HepG2 (cell line): ENCODE results near the gene IGFBP6. TPM values are rescaled to one million over a fixed set of nuclear protein-coding genes. Genes with fewer than 3 reads are reported as not detected.

ENCODE experiments used
- ASH2L ChIP-seq: fragments of 300-600, 200-600 bp; sonication (generic); IDR thresholded peaks from 2 replicates; pipeline ENCODE4 v1.7.0; 2017; ENCODE audit warnings: low read depth, mild to moderate bottlenecking, moderate library complexity, mixed read lengths, low read length; ENCODE audit not compliant: insufficient read length
- PATZ1 ChIP-seq: sonication (generic); formaldehyde crosslinking; IDR thresholded peaks from 2 replicates; pipeline ENCODE4 v1.4.0; 2020; ENCODE audit warnings: missing genetic modification reagents
- RCOR2 ChIP-seq: IDR thresholded peaks from 2 replicates; pipeline ENCODE4 v1.6.1; 2016; ENCODE audit warnings: missing biosample characterization, missing genetic modification reagents
- RFX1 ChIP-seq: fragments of 450-650 bp; IDR thresholded peaks from 2 replicates; pipeline ENCODE4 v1.6.1; 2017
- SNAPC4 ChIP-seq: sonication (generic); formaldehyde crosslinking; IDR thresholded peaks from 2 replicates; pipeline ENCODE4 v1.4.0; 2020; ENCODE audit warnings: mild to moderate bottlenecking, missing genetic modification reagents
- SP5 ChIP-seq: IDR thresholded peaks from 2 replicates; pipeline ENCODE4 v1.6.1; 2016; ENCODE audit warnings: low read depth, borderline replicate concordance
- TAF1 ChIP-seq: sonication (generic); formaldehyde crosslinking; IDR thresholded peaks from 2 replicates; pipeline ENCODE4 v1.4.0; 2020; ENCODE audit warnings: missing genetic modification reagents
- ZFYVE20 ChIP-seq: sonication (generic); formaldehyde crosslinking; IDR thresholded peaks from 2 replicates; pipeline ENCODE4 v1.8.0; 2023; ENCODE audit warnings: low read depth, mild to moderate bottlenecking, moderate library complexity, missing genetic modification reagents, borderline replicate concordance
- ZNF24 ChIP-seq: fragments of 450-650 bp; IDR thresholded peaks from 2 replicates; pipeline ENCODE4 v1.6.1; 2017; ENCODE audit warnings: antibody characterized with exemption, mild to moderate bottlenecking
- ZNF335 ChIP-seq: sonication (generic); formaldehyde crosslinking; IDR thresholded peaks from 2 replicates; pipeline ENCODE4 v1.4.0; 2020; ENCODE audit warnings: missing genetic modification reagents
- ZNF34 ChIP-seq: sonication (generic); formaldehyde crosslinking; IDR thresholded peaks from 2 replicates; pipeline ENCODE4 v1.4.0; 2020; ENCODE audit warnings: mild to moderate bottlenecking, missing genetic modification reagents, borderline replicate concordance
- ZNF530 ChIP-seq: sonication (generic); formaldehyde crosslinking; IDR thresholded peaks from 2 replicates; pipeline ENCODE4 v1.5.0; 2020; ENCODE audit warnings: low read depth, mild to moderate bottlenecking, missing genetic modification reagents
- polyA plus RNA-seq, 8 experiments: library from polyadenylated mRNA; depleted of rRNA in 3 of 8; stranded (reverse) in 7 of 8; unstranded in 1 of 8; fragments of >200 nt; fragmentation: Illumina TruSeq in 4 of 8; extraction: Trizol in 4 of 8; gene quantifications; 2 replicates each; pipeline versions ENCODE4 v1.2.1 to v1.2.3, GENCODE V29; 2011 to 2016; ENCODE audit warnings: low read depth in 4 of 8, missing spikeins in 1 of 8, mixed read lengths in 1 of 8; ENCODE audit not compliant: insufficient read depth in 1 of 8
- total RNA-seq, 5 experiments: library from RNA; depleted of rRNA; stranded (reverse); fragments of >200 nt; fragmentation: Illumina TruSeq; extraction: Trizol; gene quantifications; 2 replicates each; pipeline ENCODE4 v1.2.3, GENCODE V29; 2016; ENCODE audit warnings: low read depth in 1 of 5
- TF ChIP-seq, protein P1 (sequence below): sonication (generic); formaldehyde crosslinking; IDR thresholded peaks from 2 replicates; pipeline ENCODE4 v1.8.0; 2022; ENCODE audit warnings: mild to moderate bottlenecking, missing genetic modification reagents, moderate library complexity
- TF ChIP-seq, protein P2 (sequence below): sonication (generic); formaldehyde crosslinking; conservative IDR thresholded peaks from 2 replicates; pipeline ENCODE4 v1.4.0; 2020; ENCODE audit warnings: mild to moderate bottlenecking, missing genetic modification reagents, moderate library complexity
- TF ChIP-seq, protein P3 (sequence below): sonication (generic); formaldehyde crosslinking; IDR thresholded peaks from 2 replicates; pipeline ENCODE4 v1.4.0; 2020; ENCODE audit warnings: low read depth, mild to moderate bottlenecking, missing genetic modification reagents

Gene IGFBP6
- total and polyA plus RNA-seq, 2 of the 13 experiments (the other 11 are each of a cell fraction or from before 2014, with no cell fraction given) = 3.9 to 25.2 TPM

GRCh38 chr12:53099071-53099882, 1.8 kb downstream of the IGFBP6 start (continued):
- TF ChIP-seq, protein P1, sequence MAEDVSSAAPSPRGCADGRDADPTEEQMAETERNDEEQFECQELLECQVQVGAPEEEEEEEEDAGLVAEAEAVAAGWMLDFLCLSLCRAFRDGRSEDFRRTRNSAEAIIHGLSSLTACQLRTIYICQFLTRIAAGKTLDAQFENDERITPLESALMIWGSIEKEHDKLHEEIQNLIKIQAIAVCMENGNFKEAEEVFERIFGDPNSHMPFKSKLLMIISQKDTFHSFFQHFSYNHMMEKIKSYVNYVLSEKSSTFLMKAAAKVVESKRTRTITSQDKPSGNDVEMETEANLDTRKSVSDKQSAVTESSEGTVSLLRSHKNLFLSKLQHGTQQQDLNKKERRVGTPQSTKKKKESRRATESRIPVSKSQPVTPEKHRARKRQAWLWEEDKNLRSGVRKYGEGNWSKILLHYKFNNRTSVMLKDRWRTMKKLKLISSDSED (CRISPR knock-in tag) = no peak
- TF ChIP-seq RCOR2 (peak; percentile 64; the same call in 1 of the 2 replicates), ZNF34 (CRISPR knock-in tag) (no peak), TAF1 (CRISPR knock-in tag) (0 out of 2 replicates have a peak, but pooled peaks have one; percentile 22), RFX1 (no peak), ASH2L (peak; percentile 37), ZFYVE20 (no peak), SP5 (peak; percentile 57; the same call in 1 of the 2 replicates), ZNF530 (no peak), ZNF335 (CRISPR knock-in tag) (0 out of 2 replicates have a peak, but pooled peaks have one; percentile 41), SNAPC4 (no peak), PATZ1 (CRISPR knock-in tag) (peak; percentile 98), ZNF24 (no peak)
- TF ChIP-seq, protein P2, sequence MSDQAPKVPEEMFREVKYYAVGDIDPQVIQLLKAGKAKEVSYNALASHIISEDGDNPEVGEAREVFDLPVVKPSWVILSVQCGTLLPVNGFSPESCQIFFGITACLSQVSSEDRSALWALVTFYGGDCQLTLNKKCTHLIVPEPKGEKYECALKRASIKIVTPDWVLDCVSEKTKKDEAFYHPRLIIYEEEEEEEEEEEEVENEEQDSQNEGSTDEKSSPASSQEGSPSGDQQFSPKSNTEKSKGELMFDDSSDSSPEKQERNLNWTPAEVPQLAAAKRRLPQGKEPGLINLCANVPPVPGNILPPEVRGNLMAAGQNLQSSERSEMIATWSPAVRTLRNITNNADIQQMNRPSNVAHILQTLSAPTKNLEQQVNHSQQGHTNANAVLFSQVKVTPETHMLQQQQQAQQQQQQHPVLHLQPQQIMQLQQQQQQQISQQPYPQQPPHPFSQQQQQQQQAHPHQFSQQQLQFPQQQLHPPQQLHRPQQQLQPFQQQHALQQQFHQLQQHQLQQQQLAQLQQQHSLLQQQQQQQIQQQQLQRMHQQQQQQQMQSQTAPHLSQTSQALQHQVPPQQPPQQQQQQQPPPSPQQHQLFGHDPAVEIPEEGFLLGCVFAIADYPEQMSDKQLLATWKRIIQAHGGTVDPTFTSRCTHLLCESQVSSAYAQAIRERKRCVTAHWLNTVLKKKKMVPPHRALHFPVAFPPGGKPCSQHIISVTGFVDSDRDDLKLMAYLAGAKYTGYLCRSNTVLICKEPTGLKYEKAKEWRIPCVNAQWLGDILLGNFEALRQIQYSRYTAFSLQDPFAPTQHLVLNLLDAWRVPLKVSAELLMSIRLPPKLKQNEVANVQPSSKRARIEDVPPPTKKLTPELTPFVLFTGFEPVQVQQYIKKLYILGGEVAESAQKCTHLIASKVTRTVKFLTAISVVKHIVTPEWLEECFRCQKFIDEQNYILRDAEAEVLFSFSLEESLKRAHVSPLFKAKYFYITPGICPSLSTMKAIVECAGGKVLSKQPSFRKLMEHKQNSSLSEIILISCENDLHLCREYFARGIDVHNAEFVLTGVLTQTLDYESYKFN = peak; percentile 64; the same call in 1 of the 2 replicates
- TF ChIP-seq, protein P3, sequence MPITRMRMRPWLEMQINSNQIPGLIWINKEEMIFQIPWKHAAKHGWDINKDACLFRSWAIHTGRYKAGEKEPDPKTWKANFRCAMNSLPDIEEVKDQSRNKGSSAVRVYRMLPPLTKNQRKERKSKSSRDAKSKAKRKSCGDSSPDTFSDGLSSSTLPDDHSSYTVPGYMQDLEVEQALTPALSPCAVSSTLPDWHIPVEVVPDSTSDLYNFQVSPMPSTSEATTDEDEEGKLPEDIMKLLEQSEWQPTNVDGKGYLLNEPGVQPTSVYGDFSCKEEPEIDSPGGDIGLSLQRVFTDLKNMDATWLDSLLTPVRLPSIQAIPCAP = no peak
